Prostate gland (tissue), 2 donors: ENCODE data around the gene ZNF814.

Experiments used
- CTCF ChIP-seq, 4 experiments: fragments of 200-600 bp in 2 of 4; fragments of 450-650 bp in 2 of 4; sonication (generic) in 2 of 4; IDR thresholded peaks; 1 replicate in 3 of 4; 2 replicates in 1 of 4; pipeline ENCODE4 v1.5.1; 2016 to 2019; ENCODE audit warnings: antibody characterized with exemption in 4 of 4, mild to moderate bottlenecking in 2 of 4, moderate library complexity in 2 of 4
- POLR2A ChIP-seq: fragments of 450-650 bp; IDR thresholded peaks from one replicate; pipeline ENCODE4 v1.6.1; 2016; ENCODE audit warnings: antibody characterized with exemption, mild to moderate bottlenecking
- POLR2AphosphoS5 ChIP-seq: sonication (generic); formaldehyde crosslinking; IDR thresholded peaks from one replicate; pipeline ENCODE4 v1.6.1; 2017; ENCODE audit warnings: antibody characterized with exemption

- no peak for TF ChIP-seq POLR2A
- no peak for TF ChIP-seq POLR2AphosphoS5
- no peak for TF ChIP-seq CTCF (IDR thresholded peaks at IDR 0.05)
Observed at GRCh38 chr19:57825511-57825910, 63.3 kb downstream of the ZNF814 start.
